HG03108 (cell line): ENCODE results near the gene GPR3.

Experiments used
- ATAC-seq: cut with Tn5 transposase; IDR thresholded peaks from one replicate; pipeline ENCODE4 v1.9.1; 2021; ENCODE audit warnings: moderate library complexity; ENCODE audit not compliant: unreplicated experiment

GPR3 gene

GRCh38 chr1:27358038-27358927, 34.1 kb upstream of the GPR3 start:
- ATAC-seq, result no peak

GRCh38 chr1:27358928-27359313, 33.5 kb upstream of the GPR3 start:
- no peak for ATAC-seq

- ATAC-seq, result no peak
Observed at GRCh38 chr1:27359822-27360158, 32.6 kb upstream of the GPR3 start.

GRCh38 chr1:27360159-27361043, 32.0 kb upstream of the GPR3 start:
- ATAC-seq, result no peak

GRCh38 chr1:27361044-27361402, 31.4 kb upstream of the GPR3 start:
- ATAC-seq, result no peak

GRCh38 chr1:27361553-27361952, 30.9 kb upstream of the GPR3 start:
- no peak for ATAC-seq

GRCh38 chr1:27363766-27364695, 28.4 kb upstream of the GPR3 start:
- ATAC-seq, result no peak

- no peak for ATAC-seq
Observed at GRCh38 chr1:27364696-27365371, 27.6 kb upstream of the GPR3 start.

- peak; percentile 27 for ATAC-seq
Observed at GRCh38 chr1:27365372-27366112, 26.9 kb upstream of the GPR3 start.

- peak; percentile 33 for ATAC-seq
Observed at GRCh38 chr1:27366113-27366410, 26.4 kb upstream of the GPR3 start.

- ATAC-seq, result peak; percentile 37
Observed at GRCh38 chr1:27366411-27367159, 25.8 kb upstream of the GPR3 start, which contains the start of gene MAP3K6. TSS of gene MAP3K6 (minus strand) at chr1:27366961. CDS start at chr1:27366597, 364 bp downstream.

GRCh38 chr1:27367160-27367650, 25.2 kb upstream of the GPR3 start:
- no peak for ATAC-seq

- ATAC-seq, result no peak
Observed at GRCh38 chr1:27368869-27369582, 23.4 kb upstream of the GPR3 start.

GRCh38 chr1:27372022-27372807, 20.2 kb upstream of the GPR3 start:
- ATAC-seq, result no peak

GRCh38 chr1:27372808-27373690, 19.4 kb upstream of the GPR3 start:
- ATAC-seq, result no peak

GRCh38 chr1:27374362-27375086, 17.9 kb upstream of the GPR3 start, which contains the start of gene FCN3:
TSS of gene FCN3 (minus strand) at chr1:27374824. CDS start at chr1:27374818, 6 bp downstream.
- no peak for ATAC-seq
